ENCODE measurements around the gene TBX1. TPM values are rescaled to one million over a fixed set of nuclear protein-coding genes. Genes with fewer than 3 reads are reported as not detected.

TBX1 gene
- total and polyA plus RNA-seq, 2 of the 8 experiments (the other 6 are each of a cell fraction or from before 2014, with no cell fraction given) = 0.28 TPM; not detected in 1

DNA sequence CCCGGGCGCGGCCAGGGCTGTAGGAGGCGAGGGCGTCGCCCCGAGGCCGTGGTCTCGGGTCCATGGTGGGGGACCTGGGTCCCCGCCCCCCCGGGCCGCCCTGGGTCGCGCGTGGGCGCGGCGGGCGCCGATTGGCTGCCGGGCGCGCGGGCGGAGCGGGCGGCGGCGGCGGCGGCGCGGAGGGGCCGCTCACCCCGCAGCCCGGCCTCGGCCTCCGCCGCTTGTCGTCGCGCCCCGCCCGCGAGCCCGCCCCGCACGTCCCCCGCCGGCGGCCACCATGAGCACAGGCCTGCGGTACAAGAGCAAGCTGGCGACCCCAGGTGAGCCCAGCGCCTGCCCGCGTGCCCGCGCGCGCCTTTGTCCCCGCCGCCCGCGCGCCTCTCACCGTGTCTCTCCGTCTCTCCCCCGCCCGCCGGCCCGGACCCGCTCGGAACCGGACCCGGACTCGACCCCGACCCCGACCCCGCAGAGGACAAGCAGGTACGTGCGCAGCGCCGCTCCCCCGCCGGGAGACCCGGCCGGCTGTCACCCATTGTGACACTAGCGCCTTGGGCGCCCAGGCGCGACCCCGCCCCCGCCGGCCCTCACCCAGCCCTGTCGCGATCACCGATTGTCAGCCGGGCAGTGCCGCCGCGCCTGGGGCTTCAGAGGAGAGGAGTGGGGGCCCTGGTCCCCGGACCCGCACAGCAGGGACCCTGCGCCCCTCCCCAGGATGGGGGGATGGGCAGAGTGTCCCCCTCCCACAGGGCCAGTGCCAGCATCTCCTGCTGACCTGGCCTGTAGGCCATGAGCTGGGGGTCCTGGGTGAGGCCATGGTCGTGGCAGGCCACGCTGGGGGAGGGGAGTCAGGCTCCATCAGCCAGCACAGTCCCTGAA, 46.0 kb upstream of the TBX1 start, which contains the start of gene SEPTIN5 (continued):
- TF ChIP-seq BCL11A (IDR thresholded peaks at IDR 0.05; ENCODE audit: low read depth in 2 of 2, low read length in 2 of 2) = no peak
- TF ChIP-seq, protein P1, sequence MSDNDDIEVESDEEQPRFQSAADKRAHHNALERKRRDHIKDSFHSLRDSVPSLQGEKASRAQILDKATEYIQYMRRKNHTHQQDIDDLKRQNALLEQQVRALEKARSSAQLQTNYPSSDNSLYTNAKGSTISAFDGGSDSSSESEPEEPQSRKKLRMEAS (IDR thresholded peaks at IDR 0.05) = no peak
- TF ChIP-seq NRF1 (IDR thresholded peaks at IDR 0.05; ENCODE audit: low read depth, low read length) = no peak
- 0 out of 2 replicates have a peak, but pooled peaks have one; percentile 7 for TF ChIP-seq PHF8 (conservative IDR thresholded peaks at IDR 0.05; ENCODE audit: low read depth, low read length)
- TF ChIP-seq CBX8 (IDR thresholded peaks at IDR 0.05; ENCODE audit: borderline replicate concordance, low read depth, low read length) = no peak
- no peak for TF ChIP-seq TAF1 (IDR thresholded peaks at IDR 0.05; ENCODE audit: low read depth, low read length)
- TF ChIP-seq RNF2 (IDR thresholded peaks at IDR 0.05; ENCODE audit: borderline replicate concordance, low read depth, low read length, missing control alignments, poor library complexity, severe bottlenecking) = no peak
- TF ChIP-seq TEAD4 (IDR thresholded peaks at IDR 0.05; ENCODE audit: low read depth, low read length) = no peak
